Measurements from ENCODE around the gene VSIG2. TPM values are rescaled to one million over a fixed set of nuclear protein-coding genes. Genes with fewer than 3 reads are reported as not detected.

The VSIG2 gene
- total RNA-seq, 4 donors from 2014 or later: not detected

DNA sequence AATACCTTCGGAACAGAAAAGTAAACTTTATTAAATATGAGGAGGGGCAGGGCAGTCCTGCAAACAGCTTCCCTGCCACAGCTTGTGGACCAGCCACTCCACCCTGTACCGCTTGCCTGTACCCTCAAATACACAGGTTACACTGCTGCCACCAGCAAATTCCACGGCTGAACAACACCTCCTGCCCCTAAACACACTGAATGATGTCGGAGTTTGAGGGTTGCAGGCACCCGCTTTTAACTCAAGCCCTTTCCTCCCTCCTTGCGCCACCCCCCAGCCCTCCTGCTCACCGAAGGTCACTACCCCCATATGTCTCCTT, 4.0 kb downstream of the VSIG2 start:
- Histone ChIP-seq H3K9me3 (no peaks in the 10 kb centered on the region), H3K27me3 (no peaks in the 10 kb centered on the region), H3K4me3 (no peak overlapping the region), H3K27ac (peak overlapping the region in 1 of 4 donors; percentile 92), H3K36me3 (no peaks in the 10 kb centered on the region), H3K4me1 (peaks cover 0 to 37% (median 3%) of the 10 kb centered on the region in 4 donors)
- TF ChIP-seq POLR2A (IDR thresholded peaks at IDR 0.05): no peak
- TF ChIP-seq, protein P1, sequence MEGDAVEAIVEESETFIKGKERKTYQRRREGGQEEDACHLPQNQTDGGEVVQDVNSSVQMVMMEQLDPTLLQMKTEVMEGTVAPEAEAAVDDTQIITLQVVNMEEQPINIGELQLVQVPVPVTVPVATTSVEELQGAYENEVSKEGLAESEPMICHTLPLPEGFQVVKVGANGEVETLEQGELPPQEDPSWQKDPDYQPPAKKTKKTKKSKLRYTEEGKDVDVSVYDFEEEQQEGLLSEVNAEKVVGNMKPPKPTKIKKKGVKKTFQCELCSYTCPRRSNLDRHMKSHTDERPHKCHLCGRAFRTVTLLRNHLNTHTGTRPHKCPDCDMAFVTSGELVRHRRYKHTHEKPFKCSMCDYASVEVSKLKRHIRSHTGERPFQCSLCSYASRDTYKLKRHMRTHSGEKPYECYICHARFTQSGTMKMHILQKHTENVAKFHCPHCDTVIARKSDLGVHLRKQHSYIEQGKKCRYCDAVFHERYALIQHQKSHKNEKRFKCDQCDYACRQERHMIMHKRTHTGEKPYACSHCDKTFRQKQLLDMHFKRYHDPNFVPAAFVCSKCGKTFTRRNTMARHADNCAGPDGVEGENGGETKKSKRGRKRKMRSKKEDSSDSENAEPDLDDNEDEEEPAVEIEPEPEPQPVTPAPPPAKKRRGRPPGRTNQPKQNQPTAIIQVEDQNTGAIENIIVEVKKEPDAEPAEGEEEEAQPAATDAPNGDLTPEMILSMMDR (IDR thresholded peaks at IDR 0.05): no peak
- DNase-seq: no peak

DNA sequence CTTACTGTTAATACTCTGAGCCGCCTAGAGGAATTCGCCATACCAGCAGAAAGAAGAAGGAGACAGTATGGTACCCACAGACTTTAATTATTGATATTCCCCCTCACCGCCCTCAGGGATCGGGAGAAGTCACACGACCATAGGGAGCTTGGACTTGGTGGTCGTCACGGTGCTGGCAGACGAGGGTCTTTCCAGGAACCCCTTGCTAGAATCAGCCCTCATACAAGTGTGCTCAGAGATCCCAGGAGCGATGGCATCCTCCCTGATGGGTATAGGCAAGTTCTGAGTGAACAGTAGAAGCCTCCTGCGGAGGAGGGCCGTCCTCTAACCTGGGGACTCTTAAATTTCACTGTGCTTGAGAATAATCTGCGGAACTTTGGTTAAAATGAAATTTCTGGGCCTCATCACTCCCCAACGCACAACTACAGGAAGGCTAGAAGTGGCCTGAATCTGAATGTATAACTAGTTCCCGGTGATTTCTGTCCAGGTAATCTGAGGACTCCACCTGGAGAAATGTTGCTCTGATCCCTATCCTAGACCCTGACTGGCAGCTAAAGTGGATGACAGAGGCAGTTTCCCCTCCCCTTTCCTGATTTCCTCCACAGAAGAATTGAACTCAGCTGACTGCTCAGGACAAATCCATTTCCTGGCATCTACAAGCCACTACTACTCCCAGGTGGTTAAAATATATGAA, 4.5 kb downstream of the VSIG2 start:
- Histone ChIP-seq H3K4me3 (peak overlapping the region in 2 of 4 donors; percentile 75), H3K27me3 (no peaks in the 10 kb centered on the region), H3K27ac (peak overlapping the region in 2 of 4 donors; percentile 77 to 92), H3K4me1 (peaks cover 0 to 34% (median 3%) of the 10 kb centered on the region in 4 donors), H3K36me3 (no peaks in the 10 kb centered on the region), H3K9me3 (no peaks in the 10 kb centered on the region)
- DNase-seq: no peak
- TF ChIP-seq POLR2A (IDR thresholded peaks at IDR 0.05): no peak
- TF ChIP-seq, protein P1 (IDR thresholded peaks at IDR 0.05): no peak

DNA sequence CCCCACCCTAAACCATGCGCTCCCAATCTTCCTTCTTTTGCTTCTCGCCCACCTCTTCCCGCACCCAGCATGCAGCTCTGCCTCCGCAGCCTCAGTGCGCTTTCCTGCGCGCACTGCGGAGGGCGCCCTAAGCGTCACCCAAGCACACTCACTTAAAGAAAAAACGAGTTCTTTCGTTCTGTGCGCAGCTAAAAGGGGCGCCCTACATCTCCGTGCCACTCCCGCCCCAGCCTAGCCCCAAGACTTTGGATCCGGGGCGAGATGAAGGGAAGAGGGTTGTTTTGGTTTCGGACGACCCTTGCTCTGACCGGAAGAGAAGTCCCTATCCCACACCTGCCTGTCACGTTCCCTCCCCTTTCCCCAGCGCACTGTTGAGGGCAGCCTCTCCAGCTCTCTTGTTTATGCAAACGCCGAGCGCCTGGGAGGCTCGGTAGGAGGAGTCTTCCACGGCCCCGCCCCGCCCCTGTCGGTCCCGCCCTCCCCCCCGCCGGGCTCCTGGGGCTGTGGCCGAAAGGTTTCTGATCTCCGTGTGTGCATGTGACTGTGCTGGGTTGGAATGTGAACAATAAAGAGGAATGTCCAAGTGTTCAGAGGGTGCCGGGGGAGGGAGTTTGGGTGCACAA, 5.3 kb downstream of the VSIG2 start:
- H3K27me3 ChIP-seq: no peaks in the 10 kb centered on the region

DNA sequence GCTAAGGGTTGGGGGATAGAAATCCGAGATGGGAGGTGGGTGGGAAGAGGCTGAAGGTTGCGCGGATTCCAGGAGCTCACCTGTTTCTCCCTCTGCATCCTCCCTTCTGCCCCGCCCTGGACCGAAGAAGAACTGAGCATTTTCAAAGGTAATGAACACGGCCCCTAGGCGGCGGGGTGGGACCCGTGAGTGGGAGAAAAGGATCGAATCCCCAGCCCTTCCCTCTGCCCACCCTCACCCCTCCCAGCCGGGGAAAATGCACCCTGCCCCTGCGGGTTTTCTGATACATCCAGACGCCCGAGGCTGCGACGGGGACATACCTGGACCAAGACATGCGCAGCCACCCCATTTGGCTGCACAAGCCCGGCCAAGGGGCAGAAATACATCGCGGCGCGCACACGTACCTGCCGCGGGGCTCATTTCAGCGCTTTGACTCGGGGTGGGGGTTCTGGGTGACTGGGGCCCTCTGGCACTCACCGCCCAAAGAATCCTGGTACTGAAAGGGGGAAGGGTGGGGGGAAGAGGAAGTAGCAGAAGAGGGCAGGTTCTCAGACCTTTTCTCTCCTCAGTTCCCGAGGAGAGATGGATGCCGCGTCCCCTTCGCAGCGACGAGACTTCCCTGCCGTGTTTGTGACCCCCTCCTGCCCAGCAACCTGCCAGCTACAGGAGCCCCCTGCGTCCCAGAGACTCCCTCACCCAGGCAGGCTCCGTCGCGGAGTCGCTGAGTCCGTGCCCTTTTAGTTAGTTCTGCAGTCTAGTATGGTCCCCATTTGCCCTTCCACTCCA, 6.0 kb downstream of the VSIG2 start:
- no peaks in the 10 kb centered on the region for H3K27me3 ChIP-seq
- peaks cover 0 to 22% (median 3%) of the 10 kb centered on the region in 4 donors for H3K4me1 ChIP-seq
- peak overlapping the region; percentile 77 to 92 (median 82) for H3K27ac ChIP-seq
- H3K36me3 ChIP-seq: no peaks in the 10 kb centered on the region
- peak overlapping the region; percentile 64 to 75 (median 70) for H3K4me3 ChIP-seq
- H3K9me3 ChIP-seq: no peaks in the 10 kb centered on the region
- TF ChIP-seq POLR2A (IDR thresholded peaks at IDR 0.05): no peak
- TF ChIP-seq, protein P1 (IDR thresholded peaks at IDR 0.05): peak in 4 of 6 experiments; percentile 13 to 56 (median 50)
- peak; percentile 55 to 72 (median 68) for DNase-seq

More for the DNA sequence above, 5.3 kb downstream of the VSIG2 start:
- Histone ChIP-seq H3K36me3 (no peaks in the 10 kb centered on the region), H3K4me1 (peaks cover 0 to 26% (median 3%) of the 10 kb centered on the region in 4 donors), H3K9me3 (no peaks in the 10 kb centered on the region), H3K27ac (peak overlapping the region; percentile 77 to 92 (median 82)), H3K4me3 (peak overlapping the region; percentile 64 to 75 (median 70))
- peak; percentile 89 to 96 (median 96) for DNase-seq
- peak; percentile 80 to 92 for TF ChIP-seq POLR2A (IDR thresholded peaks at IDR 0.05)
- TF ChIP-seq, protein P1 (IDR thresholded peaks at IDR 0.05): peak; percentile 12 to 73 (median 58)

DNA sequence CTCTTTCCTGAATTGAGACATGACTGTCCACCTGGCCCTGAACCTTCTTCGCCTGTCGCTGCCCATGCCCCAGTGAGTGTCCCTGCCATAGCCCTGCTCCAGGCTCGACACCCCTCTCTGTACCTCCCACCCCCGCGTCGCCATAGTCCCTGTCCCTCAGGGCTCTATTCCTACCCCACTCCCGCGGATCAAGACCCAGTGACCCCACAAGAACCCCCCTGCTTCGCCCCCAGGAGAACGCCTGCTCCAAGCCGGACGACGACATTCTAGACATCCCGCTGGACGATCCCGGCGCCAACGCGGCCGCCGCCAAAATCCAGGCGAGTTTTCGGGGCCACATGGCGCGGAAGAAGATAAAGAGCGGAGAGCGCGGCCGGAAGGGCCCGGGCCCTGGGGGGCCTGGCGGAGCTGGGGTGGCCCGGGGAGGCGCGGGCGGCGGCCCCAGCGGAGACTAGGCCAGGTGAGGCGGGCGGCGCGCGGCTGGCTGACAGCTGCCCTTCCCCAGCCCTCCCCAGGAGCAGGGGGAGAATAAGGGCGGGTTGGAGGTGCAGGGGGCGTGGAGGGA, 6.7 kb downstream of the VSIG2 start:
- peak overlapping the region; percentile 64 to 75 (median 70) for H3K4me3 ChIP-seq
- H3K9me3 ChIP-seq: no peaks in the 10 kb centered on the region
- no peak overlapping the region for H3K27ac ChIP-seq
- no peaks in the 10 kb centered on the region for H3K27me3 ChIP-seq
- TF ChIP-seq, protein P1 (IDR thresholded peaks at IDR 0.05): no peak
- TF ChIP-seq POLR2A (IDR thresholded peaks at IDR 0.05): no peak
- DNase-seq: no peak
- H3K36me3 ChIP-seq: no peaks in the 10 kb centered on the region
- H3K4me1 ChIP-seq: peaks cover 0 to 28% (median 6%) of the 10 kb centered on the region in 4 donors
